DMS 273 (cell line): Measurements from ENCODE around the gene MBTD1.
"Not testable (repeated sequence)": the region's sequence is repeated elsewhere in the genome, so short reads cannot be mapped to it uniquely, and the experiment has no call there.

Experiments
- DNase-seq: peaks from one replicate; lab custom pipeline; 2025; ENCODE audit not compliant: unreplicated experiment; lab: John Stamatoyannopoulos, UW

Gene MBTD1

GRCh38 chr17:51259564-51260236, at the start of gene MBTD1:
Gene MBTD1, minus strand, starts transcription at chr17:51260049. Its CDS starts 34,888 bp downstream, at chr17:51225161.
- peak; percentile 98 for DNase-seq

GRCh38 chr17:51305182-51305581, 45.3 kb upstream of the MBTD1 start:
- DNase-seq = no peak

- DNase-seq = no peak
Measured at GRCh38 chr17:51299859-51300258, 40.0 kb upstream of the MBTD1 start.

GRCh38 chr17:51298508-51299371, 38.9 kb upstream of the MBTD1 start:
- DNase-seq = peak; percentile 76

GRCh38 chr17:51294338-51294737, 34.5 kb upstream of the MBTD1 start:
- not testable (repeated sequence) for DNase-seq

GRCh38 chr17:51289696-51290111, 29.9 kb upstream of the MBTD1 start:
- no peak for DNase-seq

- no peak for DNase-seq
Measured at GRCh38 chr17:51287412-51287811, 27.6 kb upstream of the MBTD1 start.

GRCh38 chr17:51279183-51279582, 19.3 kb upstream of the MBTD1 start:
- no peak for DNase-seq

- DNase-seq = no peak
Measured at GRCh38 chr17:51275381-51275780, 15.5 kb upstream of the MBTD1 start.

- no peak for DNase-seq
Measured at GRCh38 chr17:51272812-51273211, 13.0 kb upstream of the MBTD1 start.

GRCh38 chr17:51270636-51271035, 10.8 kb upstream of the MBTD1 start:
- no peak for DNase-seq

- no peak for DNase-seq
Measured at GRCh38 chr17:51269991-51270390, 10.1 kb upstream of the MBTD1 start.

- not testable (repeated sequence) for DNase-seq
Measured at GRCh38 chr17:51264466-51264865, 4.6 kb upstream of the MBTD1 start.

GRCh38 chr17:51263006-51263405, 3.2 kb upstream of the MBTD1 start:
- DNase-seq = no peak

GRCh38 chr17:51261024-51261963, 1.4 kb upstream of the MBTD1 start:
- DNase-seq = peak; percentile 14

GRCh38 chr17:51260237-51261023, 581 bp upstream of the MBTD1 start, which contains the start of gene UTP18:
Gene UTP18, plus strand, starts transcription at chr17:51260546. Its CDS starts 39 bp downstream, at chr17:51260585.
- peak; percentile 99 for DNase-seq

- DNase-seq = peak; percentile 74
Measured at GRCh38 chr17:51258756-51259563, 889 bp downstream of the MBTD1 start.

- DNase-seq = peak; percentile 35
Measured at GRCh38 chr17:51257150-51258081, 2.4 kb downstream of the MBTD1 start.
